HG02759 (cell line): ENCODE results near the gene SERPINA3.

Source experiments
- ATAC-seq: cut with Tn5 transposase; IDR thresholded peaks from one replicate; pipeline ENCODE4 v1.9.1; 2021; ENCODE audit warnings: mild to moderate bottlenecking, moderate library complexity; ENCODE audit not compliant: unreplicated experiment

Gene SERPINA3

GRCh38 chr14:94612580-94613554 is 676 bp downstream of the SERPINA3 start:
- no peak for ATAC-seq

- ATAC-seq: no peak
Measured at GRCh38 chr14:94613720-94614644, 1.8 kb downstream of the SERPINA3 start.

GRCh38 chr14:94614802-94615201 is 2.6 kb downstream of the SERPINA3 start:
- no peak for ATAC-seq

DNA sequence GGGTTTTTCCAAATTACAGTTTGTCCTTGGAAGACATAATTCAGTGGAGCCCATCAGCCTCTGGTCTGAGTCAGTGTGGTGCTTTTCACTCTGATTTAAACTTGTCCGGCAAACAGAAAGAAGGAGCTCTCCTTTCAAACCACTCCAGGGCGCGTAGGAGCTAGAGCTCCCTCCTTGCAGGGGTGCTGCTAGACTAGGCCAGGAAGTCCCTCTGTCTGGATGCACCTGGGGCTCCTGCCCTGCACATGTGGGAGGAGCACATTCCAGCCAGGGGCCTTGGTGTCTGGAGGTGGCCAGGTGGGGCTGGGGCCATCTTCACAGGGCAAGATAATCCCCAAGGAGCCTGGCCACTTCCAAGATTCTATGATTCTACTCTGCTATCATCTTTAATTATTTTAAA is 3.1 kb downstream of the SERPINA3 start:
- ATAC-seq: no peak

GRCh38 chr14:94615823-94616570 is 3.8 kb downstream of the SERPINA3 start:
- no peak for ATAC-seq

DNA sequence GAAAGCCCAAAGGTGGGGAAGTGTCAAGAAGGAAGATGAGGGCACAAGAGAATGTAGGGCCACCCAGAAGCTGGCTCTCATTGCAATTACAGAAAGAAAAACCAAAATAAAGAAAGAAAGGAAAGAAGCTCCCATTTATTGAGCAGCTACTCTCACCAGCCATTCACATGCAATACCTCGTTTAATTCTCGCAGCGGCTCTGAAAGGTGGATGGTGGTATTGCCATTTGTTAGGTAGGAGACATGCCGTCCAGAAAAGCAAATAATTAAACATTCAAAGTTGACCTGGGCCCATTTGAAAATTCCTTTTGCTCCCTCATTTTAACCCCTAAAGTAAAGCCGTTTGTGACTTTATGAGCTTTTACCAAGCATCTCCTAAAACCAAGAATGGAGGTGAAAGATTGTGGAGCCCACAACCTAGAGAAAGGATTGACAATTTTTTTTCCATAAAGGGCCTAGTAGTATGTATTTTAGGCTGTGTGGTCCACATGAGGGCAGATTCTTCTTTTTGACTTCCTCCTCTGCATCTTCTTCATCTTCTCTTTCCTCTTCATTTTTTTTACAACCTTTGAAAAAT is 5.3 kb downstream of the SERPINA3 start:
- ATAC-seq: no peak

GRCh38 chr14:94617988-94618822 is 6.0 kb downstream of the SERPINA3 start:
- no peak for ATAC-seq

- no peak for ATAC-seq
Measured at GRCh38 chr14:94619297-94619696, 7.1 kb downstream of the SERPINA3 start.

- no peak for ATAC-seq
Measured at GRCh38 chr14:94620597-94620996, 8.4 kb downstream of the SERPINA3 start.

DNA sequence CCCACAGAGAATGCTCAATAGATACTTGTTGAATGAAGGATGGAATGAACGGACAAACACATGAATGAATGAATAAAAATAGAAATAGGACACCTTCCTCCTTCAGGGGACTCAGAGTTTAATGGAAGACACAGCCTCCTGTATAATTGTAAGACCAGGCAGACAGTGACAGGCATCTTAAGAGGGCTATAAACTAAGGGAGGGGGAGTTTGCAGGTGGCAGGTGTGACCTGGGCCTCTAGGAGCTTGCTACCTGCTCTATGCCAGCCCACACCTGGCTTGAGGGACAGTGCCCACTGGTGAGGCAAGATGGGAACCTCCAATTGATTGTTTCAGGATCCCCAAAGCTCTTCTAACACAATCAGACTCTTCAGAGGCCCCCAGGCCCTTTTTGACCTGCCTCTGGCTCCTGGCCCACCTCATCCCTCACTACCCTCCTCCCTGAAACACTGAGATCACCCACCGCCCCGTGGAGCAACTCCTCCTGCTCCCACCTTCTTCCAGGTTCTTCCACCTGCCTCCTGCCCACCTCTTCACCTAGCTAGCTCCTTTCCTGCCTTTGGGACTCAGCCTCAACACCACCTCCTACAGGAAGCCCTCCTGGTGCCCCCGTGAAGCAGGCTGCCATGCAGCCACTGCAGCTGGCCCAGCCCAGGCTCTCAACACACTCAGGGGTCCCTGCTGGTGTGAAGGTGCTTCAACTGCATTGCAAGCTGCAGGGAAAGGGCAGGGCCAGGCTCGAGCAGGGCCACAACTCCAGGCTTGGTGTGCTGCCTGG is 9.4 kb downstream of the SERPINA3 start:
- ATAC-seq: no peak

- no peak for ATAC-seq
Measured at GRCh38 chr14:94622653-94623421, 10.6 kb downstream of the SERPINA3 start.

DNA sequence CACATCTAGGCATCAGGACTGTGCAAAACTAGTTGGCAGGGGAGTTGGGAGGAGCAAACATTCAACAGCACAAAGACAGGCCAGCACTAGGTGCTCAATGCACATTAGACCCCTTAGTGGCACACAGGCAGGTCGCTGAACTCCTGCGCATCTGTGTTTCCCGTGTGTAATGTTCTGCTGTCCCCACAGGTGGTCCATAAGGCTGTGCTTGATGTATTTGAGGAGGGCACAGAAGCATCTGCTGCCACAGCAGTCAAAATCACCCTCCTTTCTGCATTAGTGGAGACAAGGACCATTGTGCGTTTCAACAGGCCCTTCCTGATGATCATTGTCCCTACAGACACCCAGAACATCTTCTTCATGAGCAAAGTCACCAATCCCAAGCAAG is 11.2 kb downstream of the SERPINA3 start:
- no peak for ATAC-seq

- ATAC-seq: no peak
Measured at GRCh38 chr14:94623856-94624499, 11.8 kb downstream of the SERPINA3 start.

- no peak for ATAC-seq
Measured at GRCh38 chr14:94624537-94625352, 12.6 kb downstream of the SERPINA3 start.

DNA sequence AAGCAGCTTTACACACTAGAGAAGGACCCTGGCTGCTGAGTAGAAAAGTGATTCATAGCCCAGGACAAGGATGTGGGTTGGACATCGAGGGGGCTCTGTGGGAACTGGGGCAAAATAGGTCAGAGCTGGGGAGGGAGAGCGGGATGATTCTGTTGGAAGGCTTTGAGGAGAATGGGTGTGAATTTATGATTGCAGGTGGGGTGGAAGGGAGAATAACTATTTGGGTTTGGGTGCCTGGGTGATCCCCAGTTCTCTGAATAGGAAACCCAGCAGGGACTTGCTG is 13.1 kb downstream of the SERPINA3 start:
- no peak for ATAC-seq

DNA sequence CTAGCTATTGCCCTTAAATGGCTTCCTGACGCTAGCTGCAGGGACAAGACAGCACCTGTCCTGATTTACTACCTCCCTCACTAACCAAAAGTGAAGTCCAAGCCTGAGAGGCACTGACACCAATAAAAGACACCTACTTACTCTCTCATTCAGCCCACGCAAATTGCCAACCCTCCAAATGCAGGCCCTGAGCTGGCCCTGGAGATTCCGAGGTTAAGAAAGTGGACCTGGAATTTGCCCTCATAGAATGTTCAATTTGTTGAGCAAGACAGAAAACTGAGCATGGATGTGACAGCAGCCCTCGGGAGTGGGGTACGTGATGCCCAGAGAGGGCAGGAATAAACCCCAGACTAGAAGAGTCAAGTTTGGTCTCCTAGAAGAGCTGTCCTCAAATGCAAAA is 16.4 kb downstream of the SERPINA3 start:
- no peak for ATAC-seq

DNA sequence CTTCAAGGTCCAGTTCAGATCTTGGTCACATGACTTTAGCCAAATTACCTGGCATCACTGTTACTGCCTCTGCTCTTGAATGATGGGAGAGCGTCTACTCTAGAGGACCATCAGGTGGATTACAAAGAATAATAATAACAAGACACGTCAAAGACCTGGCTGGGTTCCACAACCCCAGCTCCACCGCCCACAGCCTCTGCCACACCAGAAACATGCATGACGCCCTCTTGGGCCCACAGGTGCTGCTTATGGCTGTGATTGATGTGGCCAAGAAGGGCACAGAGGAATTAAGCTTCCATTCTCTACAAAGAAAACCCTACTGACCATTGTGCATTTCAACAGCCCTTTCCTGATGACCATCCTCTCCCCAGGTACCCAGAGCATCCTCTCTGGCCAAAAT is 18.2 kb downstream of the SERPINA3 start:
- no peak for ATAC-seq
